ENCODE data around the gene CNGB1.

CNGB1 gene

GRCh38 chr16:57972306-57972705 is 1.4 kb upstream of the CNGB1 start:
- H3K27ac Mint-ChIP-seq: no peak overlapping the region
- no peaks in the 10 kb centered on the region for H3K36me3 Mint-ChIP-seq (ENCODE audit: low read depth)
- H3K27me3 Mint-ChIP-seq: no peaks in the 10 kb centered on the region
- DNase-seq (no peak), ATAC-seq (no peak)
- no peaks in the 10 kb centered on the region for H3K9me3 Mint-ChIP-seq
- no peak overlapping the region for H3K4me3 Mint-ChIP-seq
- H3K4me1 Mint-ChIP-seq: no peaks in the 10 kb centered on the region

GRCh38 chr16:57971848-57972247 is 920 bp upstream of the CNGB1 start:
- no peak overlapping the region for H3K4me3 Mint-ChIP-seq
- H3K4me1 Mint-ChIP-seq: no peaks in the 10 kb centered on the region
- H3K27me3 Mint-ChIP-seq: no peaks in the 10 kb centered on the region
- DNase-seq (no peak), ATAC-seq (no peak)
- no peaks in the 10 kb centered on the region for H3K9me3 Mint-ChIP-seq
- no peaks in the 10 kb centered on the region for H3K36me3 Mint-ChIP-seq (ENCODE audit: low read depth)
- no peak overlapping the region for H3K27ac Mint-ChIP-seq

GRCh38 chr16:57970319-57970718 is 609 bp downstream of the CNGB1 start:
- H3K27me3 Mint-ChIP-seq: no peaks in the 10 kb centered on the region
- no peak for ATAC-seq
- H3K9me3 Mint-ChIP-seq: no peaks in the 10 kb centered on the region
- no peaks in the 10 kb centered on the region for H3K4me1 Mint-ChIP-seq
- H3K36me3 Mint-ChIP-seq (ENCODE audit: low read depth): no peaks in the 10 kb centered on the region
- no peak for DNase-seq
- no peak overlapping the region for H3K4me3 Mint-ChIP-seq
- no peak overlapping the region for H3K27ac Mint-ChIP-seq

GRCh38 chr16:57969451-57970123 is 1.3 kb downstream of the CNGB1 start:
- Mint-ChIP-seq H3K27ac (no peak overlapping the region), H3K4me1 (no peaks in the 10 kb centered on the region), H3K36me3 (ENCODE audit: low read depth) (no peaks in the 10 kb centered on the region), H3K4me3 (no peak overlapping the region), H3K27me3 (no peaks in the 10 kb centered on the region), H3K9me3 (no peaks in the 10 kb centered on the region)
- ATAC-seq (no peak), DNase-seq (no peak)

- H3K4me3 Mint-ChIP-seq: no peak overlapping the region
- H3K4me1 Mint-ChIP-seq: no peaks in the 10 kb centered on the region
- DNase-seq (no peak), ATAC-seq (no peak)
- no peaks in the 10 kb centered on the region for H3K27me3 Mint-ChIP-seq
- H3K36me3 Mint-ChIP-seq (ENCODE audit: low read depth): no peaks in the 10 kb centered on the region
- H3K9me3 Mint-ChIP-seq: no peaks in the 10 kb centered on the region
- no peak overlapping the region for H3K27ac Mint-ChIP-seq
These were observed 3.0 kb downstream of the CNGB1 start for GRCh38 chr16:57967916-57968315.

GRCh38 chr16:57966986-57967385 is 3.9 kb downstream of the CNGB1 start:
- H3K36me3 Mint-ChIP-seq (ENCODE audit: low read depth): no peaks in the 10 kb centered on the region
- H3K27me3 Mint-ChIP-seq: no peaks in the 10 kb centered on the region
- no peaks in the 10 kb centered on the region for H3K4me1 Mint-ChIP-seq

GRCh38 chr16:57966204-57966771 is 4.6 kb downstream of the CNGB1 start:
- Mint-ChIP-seq H3K4me3 (no peak overlapping the region), H3K36me3 (ENCODE audit: low read depth) (no peaks in the 10 kb centered on the region), H3K9me3 (no peaks in the 10 kb centered on the region), H3K27me3 (no peaks in the 10 kb centered on the region), H3K27ac (no peak overlapping the region), H3K4me1 (no peaks in the 10 kb centered on the region)
- DNase-seq (no peak), ATAC-seq (no peak)

More at GRCh38 chr16:57966986-57967385, 3.9 kb downstream of the CNGB1 start:
- no peaks in the 10 kb centered on the region for H3K9me3 Mint-ChIP-seq
- no peak overlapping the region for H3K27ac Mint-ChIP-seq
- H3K4me3 Mint-ChIP-seq: no peak overlapping the region
- ATAC-seq: no peak
- no peak for DNase-seq

- Mint-ChIP-seq H3K9me3 (no peaks in the 10 kb centered on the region), H3K4me1 (no peaks in the 10 kb centered on the region), H3K27ac (no peak overlapping the region), H3K36me3 (ENCODE audit: low read depth) (no peaks in the 10 kb centered on the region), H3K27me3 (no peaks in the 10 kb centered on the region), H3K4me3 (no peak overlapping the region)
- DNase-seq (no peak), ATAC-seq (no peak)
These were observed 6.7 kb downstream of the CNGB1 start for GRCh38 chr16:57964157-57964700.

- H3K9me3 Mint-ChIP-seq: no peaks in the 10 kb centered on the region
- H3K27me3 Mint-ChIP-seq: no peaks in the 10 kb centered on the region
- ATAC-seq (no peak), DNase-seq (no peak)
- no peak overlapping the region for H3K27ac Mint-ChIP-seq
- H3K4me1 Mint-ChIP-seq: no peaks in the 10 kb centered on the region
- no peaks in the 10 kb centered on the region for H3K36me3 Mint-ChIP-seq (ENCODE audit: low read depth)
- no peak overlapping the region for H3K4me3 Mint-ChIP-seq
These were observed 8.2 kb downstream of the CNGB1 start for GRCh38 chr16:57962756-57963155.

- H3K4me1 Mint-ChIP-seq: no peaks in the 10 kb centered on the region
- DNase-seq (no peak), ATAC-seq (no peak)
- no peaks in the 10 kb centered on the region for H3K9me3 Mint-ChIP-seq
- H3K36me3 Mint-ChIP-seq (ENCODE audit: low read depth): no peaks in the 10 kb centered on the region
- H3K4me3 Mint-ChIP-seq: no peak overlapping the region
- no peak overlapping the region for H3K27ac Mint-ChIP-seq
- H3K27me3 Mint-ChIP-seq: no peaks in the 10 kb centered on the region
These were observed 8.9 kb downstream of the CNGB1 start for GRCh38 chr16:57962046-57962445.

- Mint-ChIP-seq H3K27me3 (no peaks in the 10 kb centered on the region), H3K4me1 (no peaks in the 10 kb centered on the region), H3K36me3 (ENCODE audit: low read depth) (no peaks in the 10 kb centered on the region), H3K27ac (no peak overlapping the region), H3K4me3 (no peak overlapping the region), H3K9me3 (no peaks in the 10 kb centered on the region)
- ATAC-seq (no peak), DNase-seq (no peak)
These were observed 9.4 kb downstream of the CNGB1 start for GRCh38 chr16:57961538-57961937.

- H3K27ac Mint-ChIP-seq: no peak overlapping the region
- DNase-seq (no peak), ATAC-seq (no peak)
- H3K4me3 Mint-ChIP-seq: no peak overlapping the region
- H3K4me1 Mint-ChIP-seq: no peaks in the 10 kb centered on the region
- H3K27me3 Mint-ChIP-seq: no peaks in the 10 kb centered on the region
- H3K9me3 Mint-ChIP-seq: no peaks in the 10 kb centered on the region
- no peaks in the 10 kb centered on the region for H3K36me3 Mint-ChIP-seq (ENCODE audit: low read depth)
These were observed 10.0 kb downstream of the CNGB1 start for GRCh38 chr16:57960826-57961472.

GRCh38 chr16:57960310-57960709 is 10.6 kb downstream of the CNGB1 start:
- Mint-ChIP-seq H3K4me1 (no peaks in the 10 kb centered on the region), H3K27me3 (no peaks in the 10 kb centered on the region), H3K36me3 (ENCODE audit: low read depth) (no peaks in the 10 kb centered on the region), H3K4me3 (no peak overlapping the region), H3K27ac (no peak overlapping the region), H3K9me3 (no peaks in the 10 kb centered on the region)
- no peak for DNase-seq
- no peak for ATAC-seq

- DNase-seq (no peak), ATAC-seq (no peak)
- no peaks in the 10 kb centered on the region for H3K9me3 Mint-ChIP-seq
- no peak overlapping the region for H3K27ac Mint-ChIP-seq
- no peaks in the 10 kb centered on the region for H3K27me3 Mint-ChIP-seq
- no peaks in the 10 kb centered on the region for H3K4me1 Mint-ChIP-seq
- no peaks in the 10 kb centered on the region for H3K36me3 Mint-ChIP-seq (ENCODE audit: low read depth)
- no peak overlapping the region for H3K4me3 Mint-ChIP-seq
These were observed 11.1 kb downstream of the CNGB1 start for GRCh38 chr16:57959804-57960203.

GRCh38 chr16:57959121-57959520 is 11.8 kb downstream of the CNGB1 start:
- no peaks in the 10 kb centered on the region for H3K4me1 Mint-ChIP-seq
- no peak for ATAC-seq
- no peaks in the 10 kb centered on the region for H3K27me3 Mint-ChIP-seq
- no peak overlapping the region for H3K4me3 Mint-ChIP-seq
- no peaks in the 10 kb centered on the region for H3K9me3 Mint-ChIP-seq
- DNase-seq: no peak
- no peak overlapping the region for H3K27ac Mint-ChIP-seq
- no peaks in the 10 kb centered on the region for H3K36me3 Mint-ChIP-seq (ENCODE audit: low read depth)
